Measurements from ENCODE around the gene QSOX2.

QSOX2 gene

DNA sequence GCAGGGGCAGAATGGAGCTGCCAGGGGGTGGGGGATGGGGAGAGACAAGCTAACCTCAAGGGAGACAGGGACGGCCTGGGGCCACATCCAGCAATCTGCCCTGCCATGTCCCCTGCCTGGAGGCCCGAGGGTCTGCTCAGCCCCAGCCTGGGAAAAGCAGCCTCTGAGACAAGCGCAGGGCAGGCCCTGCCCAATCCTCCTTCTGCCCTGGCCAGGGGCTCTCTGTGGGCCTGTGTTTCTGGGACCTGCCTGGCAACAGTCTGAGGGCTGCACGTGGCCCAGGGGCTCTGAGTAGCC, 13.9 kb upstream of the QSOX2 start:
- no peak overlapping the region for H2AFZ ChIP-seq (ENCODE audit: low read depth)
- no peak overlapping the region for H3K4me2 ChIP-seq
- H3K36me3 ChIP-seq (ENCODE audit: insufficient read depth), result no peaks in the 10 kb centered on the region
- TF ChIP-seq, protein P1, sequence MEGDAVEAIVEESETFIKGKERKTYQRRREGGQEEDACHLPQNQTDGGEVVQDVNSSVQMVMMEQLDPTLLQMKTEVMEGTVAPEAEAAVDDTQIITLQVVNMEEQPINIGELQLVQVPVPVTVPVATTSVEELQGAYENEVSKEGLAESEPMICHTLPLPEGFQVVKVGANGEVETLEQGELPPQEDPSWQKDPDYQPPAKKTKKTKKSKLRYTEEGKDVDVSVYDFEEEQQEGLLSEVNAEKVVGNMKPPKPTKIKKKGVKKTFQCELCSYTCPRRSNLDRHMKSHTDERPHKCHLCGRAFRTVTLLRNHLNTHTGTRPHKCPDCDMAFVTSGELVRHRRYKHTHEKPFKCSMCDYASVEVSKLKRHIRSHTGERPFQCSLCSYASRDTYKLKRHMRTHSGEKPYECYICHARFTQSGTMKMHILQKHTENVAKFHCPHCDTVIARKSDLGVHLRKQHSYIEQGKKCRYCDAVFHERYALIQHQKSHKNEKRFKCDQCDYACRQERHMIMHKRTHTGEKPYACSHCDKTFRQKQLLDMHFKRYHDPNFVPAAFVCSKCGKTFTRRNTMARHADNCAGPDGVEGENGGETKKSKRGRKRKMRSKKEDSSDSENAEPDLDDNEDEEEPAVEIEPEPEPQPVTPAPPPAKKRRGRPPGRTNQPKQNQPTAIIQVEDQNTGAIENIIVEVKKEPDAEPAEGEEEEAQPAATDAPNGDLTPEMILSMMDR (conservative IDR thresholded peaks at IDR 0.05; ENCODE audit: low read depth, low read length), result no peak
- no peak overlapping the region for H3K4me3 ChIP-seq (IDR thresholded peaks at IDR 0.05; ENCODE audit: insufficient read depth, low read depth, low read length)
- no peaks in the 10 kb centered on the region for H4K20me1 ChIP-seq (ENCODE audit: insufficient read depth)
- no peak overlapping the region for H3K9ac ChIP-seq
- peaks cover 96% of the 10 kb centered on the region for H3K27me3 ChIP-seq (ENCODE audit: insufficient read depth, low read depth)
- H3K4me1 ChIP-seq (ENCODE audit: low read depth, poor library complexity, severe bottlenecking), result peaks cover 7% of the 10 kb centered on the region
- H3K79me2 ChIP-seq (ENCODE audit: insufficient read depth, low read depth), result no peaks in the 10 kb centered on the region
- H3K27ac ChIP-seq, result no peak overlapping the region

DNA sequence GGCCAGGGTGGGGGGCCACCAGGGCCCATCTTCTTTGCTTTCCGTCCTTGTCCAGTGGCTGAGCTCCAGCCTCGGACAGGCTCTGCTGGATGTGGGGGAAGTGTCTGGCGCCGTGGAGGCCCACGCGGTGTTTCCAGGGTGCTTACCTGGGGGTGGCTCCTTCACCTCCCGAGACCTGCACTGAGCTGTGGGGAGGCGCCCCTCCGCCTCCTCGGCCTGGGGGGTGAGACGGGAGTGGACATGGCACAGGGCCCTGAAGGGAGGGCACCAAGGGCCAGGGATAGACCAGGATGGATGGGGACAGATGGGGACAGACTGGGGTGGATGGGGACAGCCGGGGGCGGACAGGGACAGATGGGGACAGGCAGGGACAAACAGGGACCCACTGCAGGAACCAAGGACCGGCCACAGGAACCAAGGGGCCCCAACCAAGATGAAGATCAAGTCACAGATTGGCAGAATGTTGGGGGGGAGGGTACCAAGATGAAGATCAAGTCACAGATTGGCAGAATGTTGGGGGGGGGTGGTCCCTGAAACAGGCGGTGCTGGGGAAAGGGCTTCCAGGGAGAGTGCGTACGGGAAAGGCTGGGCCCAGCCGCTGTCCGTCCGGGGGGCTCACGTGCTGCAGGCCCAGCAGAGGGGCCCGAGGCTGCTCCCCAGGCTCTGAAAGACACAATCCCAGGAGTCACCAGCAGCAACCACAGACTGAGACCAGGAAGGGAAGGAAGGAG, 13.3 kb upstream of the QSOX2 start:
- Histone ChIP-seq H3K27ac (no peak overlapping the region), H3K4me3 (IDR thresholded peaks at IDR 0.05; ENCODE audit: insufficient read depth, low read depth, low read length) (no peak overlapping the region), H2AFZ (ENCODE audit: low read depth) (no peak overlapping the region), H3K4me1 (ENCODE audit: low read depth, poor library complexity, severe bottlenecking) (peaks cover 7% of the 10 kb centered on the region), H3K4me2 (no peak overlapping the region), H3K36me3 (ENCODE audit: insufficient read depth) (no peaks in the 10 kb centered on the region), H3K27me3 (ENCODE audit: insufficient read depth, low read depth) (peaks cover 96% of the 10 kb centered on the region), H3K79me2 (ENCODE audit: insufficient read depth, low read depth) (no peaks in the 10 kb centered on the region), H3K9ac (no peak overlapping the region), H4K20me1 (ENCODE audit: insufficient read depth) (no peaks in the 10 kb centered on the region)
- TF ChIP-seq, protein P1 (conservative IDR thresholded peaks at IDR 0.05; ENCODE audit: low read depth, low read length), result no peak

DNA sequence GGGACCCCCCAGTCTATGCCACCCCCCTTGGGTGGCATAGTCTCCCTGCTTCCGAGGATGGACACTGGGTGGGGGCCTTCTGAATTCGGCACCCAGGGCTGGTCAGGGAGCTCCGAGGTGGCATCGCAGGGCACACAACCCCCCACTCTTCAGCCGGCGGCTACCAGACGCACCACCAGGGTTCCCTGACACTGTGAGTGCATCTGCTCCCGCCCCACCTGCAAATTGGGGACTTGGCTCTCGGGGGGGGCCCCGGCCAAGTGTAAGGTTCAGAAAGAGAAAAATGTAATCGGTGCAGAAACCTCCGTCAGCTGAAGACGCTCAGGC, 12.7 kb upstream of the QSOX2 start:
- Histone ChIP-seq H3K79me2 (ENCODE audit: insufficient read depth, low read depth) (no peaks in the 10 kb centered on the region), H3K4me3 (IDR thresholded peaks at IDR 0.05; ENCODE audit: insufficient read depth, low read depth, low read length) (no peak overlapping the region), H3K9ac (no peak overlapping the region), H2AFZ (ENCODE audit: low read depth) (no peak overlapping the region), H3K27me3 (ENCODE audit: insufficient read depth, low read depth) (peaks cover 96% of the 10 kb centered on the region), H4K20me1 (ENCODE audit: insufficient read depth) (no peaks in the 10 kb centered on the region), H3K27ac (no peak overlapping the region), H3K4me2 (no peak overlapping the region), H3K4me1 (ENCODE audit: low read depth, poor library complexity, severe bottlenecking) (no peaks in the 10 kb centered on the region), H3K36me3 (ENCODE audit: insufficient read depth) (no peaks in the 10 kb centered on the region)
- TF ChIP-seq, protein P1 (conservative IDR thresholded peaks at IDR 0.05; ENCODE audit: low read depth, low read length), result no peak

DNA sequence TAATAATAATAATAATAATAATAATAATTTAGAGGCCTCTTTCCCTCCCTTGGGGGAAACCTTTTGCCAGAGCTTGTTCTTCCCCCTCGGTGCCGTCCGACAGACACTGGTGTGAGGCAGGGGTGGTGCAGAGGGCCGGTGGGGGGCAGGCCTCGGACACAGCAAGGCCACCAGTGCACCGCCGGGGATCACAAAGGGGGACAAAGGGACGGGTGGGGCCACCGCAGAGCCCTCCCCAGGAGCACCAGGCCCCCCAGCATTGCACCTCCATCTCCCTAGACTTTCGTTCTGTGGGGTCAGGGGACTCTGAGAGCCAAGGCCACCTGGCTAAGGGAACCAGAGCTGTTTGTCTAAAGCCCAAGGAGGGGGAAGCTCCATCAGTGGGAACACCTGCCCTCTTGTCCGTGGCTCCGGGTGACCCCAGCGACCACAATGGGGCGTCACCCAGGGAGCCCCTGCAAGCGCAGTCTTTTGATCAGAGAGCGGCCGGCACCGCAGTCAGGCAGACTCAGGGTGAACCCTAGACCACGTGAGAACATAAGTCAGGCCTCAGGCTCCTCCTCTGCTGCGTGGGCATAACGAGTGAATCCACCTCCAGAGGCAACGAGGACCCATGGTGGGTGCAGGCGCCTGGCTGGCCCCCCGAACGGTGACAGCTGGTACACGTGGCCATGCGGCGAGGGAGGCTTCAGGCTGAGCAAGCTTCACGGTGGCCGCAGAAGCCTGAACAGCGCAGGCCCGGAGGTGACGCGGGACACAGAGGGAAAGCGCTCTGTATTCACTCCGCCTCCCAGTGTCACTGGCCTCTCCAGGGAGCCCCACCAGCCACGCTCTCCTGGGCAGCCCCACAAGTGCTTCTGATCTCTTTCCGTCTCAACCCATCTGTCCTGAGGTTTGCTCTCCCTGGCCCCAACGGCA, 12.0 kb upstream of the QSOX2 start:
- H4K20me1 ChIP-seq (ENCODE audit: insufficient read depth), result no peaks in the 10 kb centered on the region
- no peak overlapping the region for H3K9ac ChIP-seq
- no peak overlapping the region for H3K4me3 ChIP-seq (IDR thresholded peaks at IDR 0.05; ENCODE audit: insufficient read depth, low read depth, low read length)
- H3K36me3 ChIP-seq (ENCODE audit: insufficient read depth), result no peaks in the 10 kb centered on the region
- no peaks in the 10 kb centered on the region for H3K4me1 ChIP-seq (ENCODE audit: low read depth, poor library complexity, severe bottlenecking)
- no peaks in the 10 kb centered on the region for H3K79me2 ChIP-seq (ENCODE audit: insufficient read depth, low read depth)
- no peak overlapping the region for H2AFZ ChIP-seq (ENCODE audit: low read depth)
- peaks cover 98% of the 10 kb centered on the region for H3K27me3 ChIP-seq (ENCODE audit: insufficient read depth, low read depth)
- H3K27ac ChIP-seq, result no peak overlapping the region
- H3K4me2 ChIP-seq, result no peak overlapping the region
- TF ChIP-seq, protein P1 (conservative IDR thresholded peaks at IDR 0.05; ENCODE audit: low read depth, low read length), result no peak
